Measurements from ENCODE around the gene SMIM41.
A peak's percentile ranks its signal among the peaks of the same experiment; 100 is the strongest.

SMIM41 gene

GRCh38 chr12:52050116-52050757 lies 29.3 kb upstream of the SMIM41 start:
- Histone ChIP-seq H3K36me3 (ENCODE audit: insufficient read depth, low read length) (no peaks in the 10 kb centered on the region), H3K9me3 (ENCODE audit: insufficient read depth, low read depth, low read length) (no peaks in the 10 kb centered on the region), H3K27me3 (ENCODE audit: insufficient read depth, low read length, poor library complexity, severe bottlenecking) (no peaks in the 10 kb centered on the region), H2AFZ (ENCODE audit: low read length) (peak overlapping the region; percentile 97), H3K4me2 (ENCODE audit: low read depth, low read length, poor library complexity, severe bottlenecking) (peak overlapping the region; percentile 95), H4K20me1 (ENCODE audit: insufficient read depth, low read length, poor library complexity, severe bottlenecking) (no peaks in the 10 kb centered on the region), H3F3A (ENCODE audit: low read depth) (no peaks in the 10 kb centered on the region), H3K4me3 (ENCODE audit: low read length, poor library complexity, severe bottlenecking) (peak overlapping the region; percentile 85), H3K9me2 (replicated peaks; ENCODE audit: low read depth, low read length) (no peaks in the 10 kb centered on the region), H3K4me1 (ENCODE audit: insufficient read depth, low read length, poor library complexity, severe bottlenecking) (peaks cover 34% of the 10 kb centered on the region), H3K79me2 (ENCODE audit: insufficient read depth, low read length) (no peaks in the 10 kb centered on the region), H3K9ac (ENCODE audit: low read depth, low read length, poor library complexity, severe bottlenecking) (peak overlapping the region; percentile 84)
- TF ChIP-seq, protein P1, sequence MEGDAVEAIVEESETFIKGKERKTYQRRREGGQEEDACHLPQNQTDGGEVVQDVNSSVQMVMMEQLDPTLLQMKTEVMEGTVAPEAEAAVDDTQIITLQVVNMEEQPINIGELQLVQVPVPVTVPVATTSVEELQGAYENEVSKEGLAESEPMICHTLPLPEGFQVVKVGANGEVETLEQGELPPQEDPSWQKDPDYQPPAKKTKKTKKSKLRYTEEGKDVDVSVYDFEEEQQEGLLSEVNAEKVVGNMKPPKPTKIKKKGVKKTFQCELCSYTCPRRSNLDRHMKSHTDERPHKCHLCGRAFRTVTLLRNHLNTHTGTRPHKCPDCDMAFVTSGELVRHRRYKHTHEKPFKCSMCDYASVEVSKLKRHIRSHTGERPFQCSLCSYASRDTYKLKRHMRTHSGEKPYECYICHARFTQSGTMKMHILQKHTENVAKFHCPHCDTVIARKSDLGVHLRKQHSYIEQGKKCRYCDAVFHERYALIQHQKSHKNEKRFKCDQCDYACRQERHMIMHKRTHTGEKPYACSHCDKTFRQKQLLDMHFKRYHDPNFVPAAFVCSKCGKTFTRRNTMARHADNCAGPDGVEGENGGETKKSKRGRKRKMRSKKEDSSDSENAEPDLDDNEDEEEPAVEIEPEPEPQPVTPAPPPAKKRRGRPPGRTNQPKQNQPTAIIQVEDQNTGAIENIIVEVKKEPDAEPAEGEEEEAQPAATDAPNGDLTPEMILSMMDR (conservative IDR thresholded peaks at IDR 0.05; ENCODE audit: low read length): no peak
- no peak for TF ChIP-seq EZH2phosphoT487 (IDR thresholded peaks at IDR 0.05; ENCODE audit: borderline replicate concordance)

DNA sequence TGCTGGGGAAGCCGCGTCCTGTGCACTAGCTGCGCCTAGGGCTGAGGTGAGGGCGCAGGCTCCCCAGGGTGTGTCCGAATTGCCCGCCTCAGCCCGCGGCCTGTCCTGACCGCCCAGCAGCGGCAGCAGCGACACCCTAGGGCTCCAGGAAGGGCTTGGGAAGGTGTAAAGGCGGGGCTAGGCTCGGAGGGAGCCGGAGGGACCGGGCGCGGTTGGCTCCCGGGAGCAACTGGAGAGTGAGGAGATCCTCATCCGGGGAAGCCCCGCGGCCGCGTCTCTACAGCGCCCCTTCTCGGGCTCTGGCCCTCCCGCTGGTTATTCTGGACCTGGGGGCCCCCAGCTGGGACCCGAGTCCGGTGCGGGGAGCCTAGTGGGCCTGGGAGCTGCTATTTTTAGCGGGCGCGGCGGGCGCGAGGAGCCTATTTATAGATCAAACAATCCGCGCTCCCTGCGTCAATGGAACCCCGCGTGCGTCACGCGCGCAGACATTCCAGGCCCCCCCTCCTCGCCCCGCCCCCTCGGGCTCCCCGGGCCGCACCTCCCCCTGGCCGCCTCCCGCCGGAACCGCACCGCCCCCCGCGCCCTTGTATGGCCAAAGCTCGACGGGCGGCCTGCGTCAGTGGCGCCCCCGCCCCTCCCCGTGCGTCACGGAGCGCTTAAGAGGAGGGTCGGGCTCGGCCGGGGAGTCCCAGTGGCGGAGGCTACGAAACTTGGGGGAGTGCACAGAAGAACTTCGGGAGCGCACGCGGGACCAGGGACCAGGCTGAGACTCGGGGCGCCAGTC lies 28.6 kb upstream of the SMIM41 start, which contains the start of gene NR4A1:
Gene NR4A1, plus strand, starts transcription at position 685 of the 784 bp plus-strand sequence. CDS start 2,887 bp downstream, outside the sequence.
- H3K9me2 ChIP-seq (replicated peaks; ENCODE audit: low read depth, low read length): no peaks in the 10 kb centered on the region

GRCh38 chr12:52052468-52053186 lies 26.9 kb upstream of the SMIM41 start:
- Histone ChIP-seq H3K9me3 (ENCODE audit: insufficient read depth, low read depth, low read length) (no peaks in the 10 kb centered on the region), H2AFZ (ENCODE audit: low read length) (no peak overlapping the region), H3K36me3 (ENCODE audit: insufficient read depth, low read length) (no peaks in the 10 kb centered on the region), H3K9me2 (replicated peaks; ENCODE audit: low read depth, low read length) (no peaks in the 10 kb centered on the region), H3K4me3 (ENCODE audit: low read length, poor library complexity, severe bottlenecking) (no peak overlapping the region), H3K79me2 (ENCODE audit: insufficient read depth, low read length) (no peaks in the 10 kb centered on the region), H3F3A (ENCODE audit: low read depth) (no peaks in the 10 kb centered on the region), H3K9ac (ENCODE audit: low read depth, low read length, poor library complexity, severe bottlenecking) (no peak overlapping the region), H3K4me1 (ENCODE audit: insufficient read depth, low read length, poor library complexity, severe bottlenecking) (peaks cover 23% of the 10 kb centered on the region), H3K27me3 (ENCODE audit: insufficient read depth, low read length, poor library complexity, severe bottlenecking) (no peaks in the 10 kb centered on the region), H3K4me2 (ENCODE audit: low read depth, low read length, poor library complexity, severe bottlenecking) (peak overlapping the region; percentile 95), H4K20me1 (ENCODE audit: insufficient read depth, low read length, poor library complexity, severe bottlenecking) (no peaks in the 10 kb centered on the region)
- no peak for TF ChIP-seq EZH2phosphoT487 (IDR thresholded peaks at IDR 0.05; ENCODE audit: borderline replicate concordance)
- TF ChIP-seq, protein P1 (conservative IDR thresholded peaks at IDR 0.05; ENCODE audit: low read length): no peak

More for the DNA sequence above, 28.6 kb upstream of the SMIM41 start, which contains the start of gene NR4A1:
- Histone ChIP-seq H3K4me2 (ENCODE audit: low read depth, low read length, poor library complexity, severe bottlenecking) (peak within 1 kb of the TSS; percentile 95), H3K9ac (ENCODE audit: low read depth, low read length, poor library complexity, severe bottlenecking) (peak within 1 kb of the TSS; percentile 84), H3K27me3 (ENCODE audit: insufficient read depth, low read length, poor library complexity, severe bottlenecking) (no peaks in the 10 kb centered on the region), H3K79me2 (ENCODE audit: insufficient read depth, low read length) (no peaks in the 10 kb centered on the region), H4K20me1 (ENCODE audit: insufficient read depth, low read length, poor library complexity, severe bottlenecking) (no peaks in the 10 kb centered on the region), H3K4me3 (ENCODE audit: low read length, poor library complexity, severe bottlenecking) (peak within 1 kb of the TSS; percentile 85), H3K36me3 (ENCODE audit: insufficient read depth, low read length) (no peaks in the 10 kb centered on the region), H2AFZ (ENCODE audit: low read length) (peak within 1 kb of the TSS; percentile 97), H3F3A (ENCODE audit: low read depth) (no peaks in the 10 kb centered on the region), H3K9me3 (ENCODE audit: insufficient read depth, low read depth, low read length) (no peaks in the 10 kb centered on the region), H3K4me1 (ENCODE audit: insufficient read depth, low read length, poor library complexity, severe bottlenecking) (peaks cover 28% of the 10 kb centered on the region)
- TF ChIP-seq, protein P1 (conservative IDR thresholded peaks at IDR 0.05; ENCODE audit: low read length): no peak; the same call in 1 of the 2 replicates
- TF ChIP-seq EZH2phosphoT487 (IDR thresholded peaks at IDR 0.05; ENCODE audit: borderline replicate concordance): no peak
